Suppressor macrophage treated with lipopolysaccharide for 4 hours (primary cell): ENCODE measurements around the gene MMP28.

Source experiments
- DNase-seq: peaks from one replicate; pipeline ENCODE4 v3.0.0-alpha.2; 2020

Gene MMP28

DNA sequence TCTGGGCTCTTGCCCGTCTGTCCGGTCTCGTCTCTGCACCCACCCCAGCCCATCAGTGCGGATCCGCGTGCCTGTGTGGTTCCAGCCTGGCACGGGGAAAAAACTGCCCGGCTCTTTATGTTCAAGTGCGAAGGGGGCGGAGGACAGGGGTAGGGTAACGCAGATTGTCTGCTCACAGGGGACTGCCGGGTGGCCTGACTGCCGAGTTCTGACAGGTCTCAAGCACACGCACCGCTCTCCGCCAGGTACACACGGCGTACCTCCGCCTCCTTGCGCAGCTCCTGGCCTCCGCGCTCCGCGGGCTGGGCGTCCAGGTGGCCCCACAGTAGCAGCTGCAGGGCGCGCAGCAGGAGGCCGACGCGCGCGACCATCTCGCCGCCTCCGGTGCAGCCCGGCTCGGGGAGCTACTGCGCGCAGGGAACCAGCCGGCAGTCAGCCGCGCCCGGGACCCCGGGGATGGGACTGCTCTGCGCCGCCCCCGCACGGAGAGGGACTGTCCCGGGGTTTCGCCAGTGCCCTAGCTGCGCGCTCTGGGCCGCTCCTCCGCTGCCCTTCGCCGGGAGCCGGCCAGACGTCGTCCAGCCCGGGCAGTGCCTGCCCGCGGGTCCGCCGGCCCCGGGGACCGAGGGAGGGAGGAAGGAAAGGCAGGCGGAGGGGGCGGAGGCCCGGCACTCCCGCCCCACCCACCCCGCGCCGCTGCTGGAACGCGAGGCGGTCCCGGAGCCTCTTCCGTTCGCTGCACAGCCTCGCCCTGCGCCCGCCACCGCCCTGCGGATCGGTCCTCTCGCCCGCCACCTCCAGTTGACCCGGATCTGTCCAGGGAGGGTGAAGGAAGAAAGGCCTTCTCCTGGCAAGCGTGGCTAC is at the start of gene MMP28:
TSS of gene MMP28 (minus strand) at position 635 of the 864 bp plus-strand sequence. CDS start at position 371, 264 bp downstream.
- peak; percentile 27 for DNase-seq

GRCh38 chr17:35844547-35844946 is 49.1 kb upstream of the MMP28 start:
- no peak for DNase-seq

GRCh38 chr17:35843698-35844097 is 48.3 kb upstream of the MMP28 start:
- DNase-seq, result no peak

DNA sequence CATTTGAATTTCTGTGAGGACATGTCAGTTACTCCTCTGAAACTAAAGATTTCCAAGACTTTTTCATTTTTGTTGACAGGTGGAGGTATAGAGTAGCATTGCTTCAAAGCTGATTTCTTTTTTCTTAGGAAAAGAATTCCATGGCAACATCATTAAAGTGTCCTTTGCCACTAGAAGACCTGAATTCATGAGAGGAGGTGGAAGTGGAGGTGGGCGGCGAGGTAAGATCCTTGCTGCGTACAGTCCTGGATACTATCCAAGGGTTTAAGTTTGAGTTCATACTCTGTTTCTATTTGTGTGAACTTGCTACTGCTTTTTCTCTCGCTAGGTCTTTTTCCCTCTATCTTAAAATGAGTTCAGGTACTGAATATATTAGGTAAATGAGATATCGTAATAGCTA is 46.8 kb upstream of the MMP28 start:
- no peak for DNase-seq

GRCh38 chr17:35841505-35841904 is 46.1 kb upstream of the MMP28 start:
- no peak for DNase-seq

DNA sequence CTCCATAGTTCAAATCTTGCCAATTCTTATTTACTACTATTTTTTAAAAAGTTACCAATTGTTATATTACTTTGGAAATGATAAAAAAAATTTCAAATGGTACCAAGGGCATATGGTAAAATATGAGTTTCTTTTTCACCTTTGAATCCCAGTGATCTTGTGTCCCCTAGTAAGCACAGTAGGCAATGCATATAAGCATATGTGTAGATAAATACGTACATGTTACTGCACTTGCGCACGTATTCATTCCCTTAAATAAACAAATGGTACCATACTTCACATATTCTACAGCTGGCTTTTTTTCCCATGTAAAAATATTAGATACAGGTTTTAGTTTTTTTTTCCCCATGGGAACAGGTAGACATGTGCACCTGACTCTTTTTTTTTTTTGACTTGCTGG is 45.7 kb upstream of the MMP28 start:
- DNase-seq, result no peak

GRCh38 chr17:35825206-35825605 is 29.8 kb upstream of the MMP28 start:
- DNase-seq, result no peak

GRCh38 chr17:35821308-35821707 is 25.9 kb upstream of the MMP28 start:
- no peak for DNase-seq

DNA sequence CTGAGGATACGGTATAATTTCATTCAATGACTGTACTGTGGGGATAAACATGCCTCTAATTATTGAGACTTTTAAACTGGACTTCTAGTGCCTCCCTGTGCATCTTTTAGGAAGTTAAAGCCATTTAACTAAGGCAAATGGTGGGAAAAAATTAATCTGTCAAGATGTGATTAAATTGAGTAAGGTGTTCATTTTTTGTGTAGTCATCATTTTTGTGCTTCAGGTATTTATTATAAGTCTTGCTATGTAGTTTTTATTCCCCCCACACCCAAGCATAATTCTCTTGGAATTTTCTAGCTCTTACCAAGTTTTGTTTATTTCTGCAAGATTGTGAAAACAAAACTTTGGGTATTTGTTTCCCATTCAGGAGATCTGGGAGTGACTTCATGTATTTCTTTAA is 24.0 kb upstream of the MMP28 start:
- DNase-seq, result no peak

GRCh38 chr17:35817196-35817595 is 21.8 kb upstream of the MMP28 start:
- no peak for DNase-seq

DNA sequence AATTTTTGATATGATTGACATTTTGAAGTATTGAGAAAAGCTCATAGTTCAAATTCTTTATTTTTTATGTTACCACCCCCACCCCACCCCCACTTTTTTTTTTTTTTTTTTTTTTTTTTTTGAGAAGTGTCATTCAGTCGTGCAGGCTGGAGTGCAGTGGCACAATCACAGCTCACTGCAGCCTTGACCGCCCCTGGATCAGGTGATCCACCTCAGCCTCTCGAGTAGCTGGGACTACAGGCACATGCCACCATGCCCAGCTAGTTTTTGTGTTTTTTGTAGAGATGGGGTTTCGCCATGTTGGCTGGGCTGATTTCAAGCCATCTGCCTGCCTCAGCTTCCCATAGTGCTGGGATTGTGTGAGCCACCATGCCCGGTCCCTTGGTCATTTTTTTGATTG is 21.3 kb upstream of the MMP28 start:
- no peak for DNase-seq

DNA sequence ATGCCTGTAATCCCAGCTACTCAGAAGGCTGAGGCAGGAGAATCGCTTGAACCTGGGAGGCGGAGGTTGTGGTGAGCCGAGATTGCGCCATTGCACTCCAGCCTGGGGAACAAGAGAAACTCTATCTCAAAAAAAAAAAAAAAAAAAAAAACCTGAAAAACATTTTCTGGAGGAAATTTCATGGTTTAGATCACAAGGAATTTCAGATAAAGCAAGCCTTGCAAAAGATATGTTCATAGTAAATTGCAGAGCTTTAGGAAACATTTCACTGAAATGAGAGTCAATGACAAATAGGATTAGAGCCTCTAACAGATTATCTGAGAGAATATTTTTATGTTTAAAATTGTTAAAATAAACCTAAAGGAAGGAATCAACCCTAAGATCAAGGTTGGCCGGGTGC is 17.0 kb upstream of the MMP28 start:
- DNase-seq, result no peak

DNA sequence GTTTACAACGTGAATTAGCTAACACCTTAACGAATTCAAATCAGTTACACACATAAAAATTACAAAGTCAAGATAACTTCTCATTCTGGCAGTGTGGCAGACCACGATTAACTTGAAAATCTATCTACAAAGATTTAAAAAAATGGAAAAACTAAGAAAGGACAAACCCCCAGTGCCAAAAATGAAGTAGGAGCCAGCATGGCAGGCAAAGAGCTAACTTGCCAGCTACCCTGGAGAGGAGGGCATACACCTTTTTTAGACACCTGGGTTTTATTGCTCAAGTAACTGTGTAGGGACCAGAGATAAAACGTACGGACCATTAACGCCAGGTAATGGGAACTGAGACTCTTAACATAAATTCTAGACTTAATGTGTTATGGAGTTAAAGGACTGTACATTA is 16.3 kb upstream of the MMP28 start:
- no peak for DNase-seq

DNA sequence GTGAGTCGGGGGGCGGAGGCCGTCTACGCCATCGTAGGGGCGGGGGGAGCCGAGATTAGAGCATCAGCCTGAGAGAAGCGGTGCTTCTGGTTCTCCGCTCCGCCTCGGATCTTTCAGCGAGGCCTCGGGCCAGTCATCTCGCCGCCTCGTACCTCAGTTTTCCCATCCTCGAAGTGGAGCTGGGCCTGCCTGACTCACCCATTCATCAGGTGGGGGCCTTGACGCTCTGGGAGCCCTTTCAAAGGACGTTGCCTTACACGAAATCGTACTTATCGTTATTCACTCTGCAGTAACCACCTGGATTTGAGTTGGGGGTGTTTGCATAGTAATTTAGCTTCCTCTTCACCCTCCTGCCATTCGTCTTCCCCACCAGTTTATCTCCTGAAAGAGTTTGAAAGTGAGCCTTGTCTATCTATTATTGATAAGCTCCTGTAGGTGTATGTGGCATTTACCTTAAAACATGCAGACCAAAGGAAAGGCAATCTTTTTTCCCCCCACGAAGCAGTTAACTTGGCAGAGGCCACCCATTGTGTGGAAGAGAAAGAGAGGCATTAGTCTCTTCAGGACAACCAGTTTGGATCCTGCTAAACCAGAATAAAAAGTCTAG is 14.5 kb upstream of the MMP28 start:
- DNase-seq, result no peak

DNA sequence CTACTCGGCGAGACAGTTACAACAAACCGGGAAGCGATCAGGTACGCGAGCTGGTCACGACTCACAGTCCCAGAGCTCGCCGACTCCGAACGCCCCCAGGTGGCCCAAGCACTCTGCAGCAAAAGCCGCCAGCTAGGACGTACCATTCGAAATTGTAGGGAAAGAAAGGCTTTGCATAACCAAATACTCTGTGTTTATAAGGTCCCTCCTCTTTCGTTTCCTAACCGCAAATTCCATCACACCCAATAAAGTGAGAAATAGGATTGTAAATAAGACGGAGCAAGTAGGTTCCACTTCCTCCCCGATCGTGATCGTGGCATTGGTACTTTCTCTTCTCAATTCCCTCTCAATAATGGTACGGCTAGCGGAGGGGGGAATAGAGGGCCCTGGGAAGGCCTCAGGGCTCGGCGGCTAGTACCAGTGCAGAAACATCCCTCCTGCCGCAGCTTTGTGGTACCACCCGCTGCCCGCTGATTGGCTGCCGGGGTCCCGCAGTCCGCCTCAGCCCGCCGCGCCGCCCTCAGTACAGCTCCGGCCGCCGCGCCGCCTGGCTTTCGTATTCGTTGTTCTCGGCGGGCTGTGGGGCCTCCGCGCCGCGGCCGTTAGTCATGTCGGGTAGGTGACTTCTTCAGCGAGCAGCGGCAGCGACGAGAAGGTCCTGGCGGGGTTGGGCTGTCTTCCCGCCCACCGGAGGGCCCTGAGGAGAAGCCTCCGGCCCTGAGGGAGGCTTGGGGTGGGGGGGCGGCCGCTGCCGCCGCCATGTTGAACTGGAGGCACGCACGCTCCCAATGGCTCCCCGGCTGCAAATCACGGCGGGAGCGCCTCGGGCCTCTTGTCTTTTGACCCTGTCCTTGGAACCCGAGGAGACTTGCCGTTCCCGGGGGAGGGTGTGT is 13.8 kb upstream of the MMP28 start, which contains the start of gene TAF15:
TSS of gene TAF15 (plus strand) at position 523 of the 893 bp plus-strand sequence. CDS start at position 609, 86 bp downstream.
- peak; percentile 99 for DNase-seq

DNA sequence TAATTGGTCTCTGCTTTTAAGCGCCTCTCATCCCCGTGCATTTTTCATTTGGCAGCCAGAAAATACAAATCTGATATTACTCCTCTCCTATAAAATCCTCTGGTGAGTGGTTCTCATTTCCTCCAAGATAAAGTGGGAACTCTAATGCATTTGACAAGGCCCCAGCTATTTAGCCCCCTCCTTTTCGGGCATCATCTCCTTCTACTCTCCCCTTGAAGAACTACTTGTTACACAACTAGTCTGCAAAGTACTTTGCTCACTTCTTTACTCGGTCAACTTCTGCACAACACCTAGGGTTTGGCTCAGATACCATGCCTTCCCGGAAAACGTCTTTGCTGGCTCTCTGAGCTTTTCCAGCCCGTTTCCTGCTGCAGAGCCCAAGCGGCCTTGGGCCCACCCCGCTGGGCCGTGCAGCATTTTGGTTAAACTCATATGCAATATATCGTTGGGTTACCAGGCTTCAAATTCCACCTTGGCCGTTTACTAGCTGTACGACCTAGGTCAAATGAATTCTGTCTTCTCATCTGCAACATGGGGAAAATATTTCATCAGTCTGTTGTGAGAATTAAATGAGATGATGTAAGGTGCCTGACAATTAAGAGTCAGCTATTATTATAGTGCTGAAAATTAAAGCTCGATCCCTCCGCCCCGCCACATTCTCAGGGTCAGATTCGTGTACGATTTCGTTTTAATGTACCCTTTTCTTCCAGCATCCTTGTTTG is 13.0 kb upstream of the MMP28 start:
- DNase-seq, result no peak

- no peak for DNase-seq
These were observed 12.1 kb upstream of the MMP28 start for GRCh38 chr17:35807371-35808144.

DNA sequence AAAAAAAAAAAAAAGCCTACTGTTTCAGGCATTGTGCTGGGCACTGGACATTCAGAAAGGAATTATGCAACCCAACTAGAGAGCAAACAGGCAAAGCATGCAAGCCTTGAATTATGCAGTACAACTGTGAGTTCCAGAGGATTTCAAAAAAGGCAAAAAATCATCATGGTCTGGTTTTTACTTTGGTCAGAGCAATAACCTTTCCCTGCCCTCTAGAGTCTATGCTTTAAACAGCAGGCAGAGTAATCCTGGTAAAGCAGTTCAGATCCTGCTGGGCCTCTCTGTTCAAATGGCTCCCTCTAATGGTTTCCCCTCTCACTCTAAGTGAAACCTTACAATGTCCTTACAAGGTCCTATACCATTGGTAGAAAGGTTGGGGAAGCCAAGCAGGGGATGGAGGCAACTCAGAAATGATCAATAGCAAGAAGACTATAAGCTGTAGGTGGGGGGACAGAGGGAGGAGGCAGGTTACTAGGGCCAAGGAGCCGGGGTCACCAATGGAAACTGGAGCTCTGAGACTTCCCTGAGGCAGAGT is 9.3 kb upstream of the MMP28 start:
- peak; percentile 88 for DNase-seq

DNA sequence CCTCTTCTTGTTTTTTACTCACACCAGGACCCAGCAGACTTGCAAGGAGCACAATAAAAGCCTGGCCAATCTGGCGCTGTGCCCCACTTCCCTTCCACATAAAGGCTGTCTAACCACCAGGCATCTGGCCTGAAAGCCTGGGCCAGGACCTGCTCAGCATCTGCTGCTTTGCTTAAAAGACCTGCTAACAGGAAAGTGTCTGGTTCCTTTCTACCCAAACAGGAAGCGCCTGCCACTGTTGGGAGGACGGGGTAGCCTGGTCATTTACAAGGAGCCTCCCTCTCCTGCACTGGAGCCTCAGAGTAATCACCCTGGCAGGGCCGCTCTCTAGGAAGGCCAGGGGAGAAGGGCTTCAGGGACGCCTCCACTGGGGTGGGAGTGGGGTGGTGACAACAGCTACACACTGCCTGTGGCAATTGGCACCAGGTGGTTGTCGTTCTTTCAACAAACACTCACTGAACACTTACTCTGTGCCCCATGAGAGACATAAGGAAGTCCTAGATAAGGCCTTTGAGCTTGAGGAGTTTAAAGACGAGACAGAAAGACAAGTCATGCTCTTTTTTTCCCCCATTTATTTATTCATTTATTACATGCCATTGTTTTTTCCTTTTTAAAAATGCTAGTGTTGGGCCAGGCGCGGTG is 6.3 kb upstream of the MMP28 start:
- no peak for DNase-seq

DNA sequence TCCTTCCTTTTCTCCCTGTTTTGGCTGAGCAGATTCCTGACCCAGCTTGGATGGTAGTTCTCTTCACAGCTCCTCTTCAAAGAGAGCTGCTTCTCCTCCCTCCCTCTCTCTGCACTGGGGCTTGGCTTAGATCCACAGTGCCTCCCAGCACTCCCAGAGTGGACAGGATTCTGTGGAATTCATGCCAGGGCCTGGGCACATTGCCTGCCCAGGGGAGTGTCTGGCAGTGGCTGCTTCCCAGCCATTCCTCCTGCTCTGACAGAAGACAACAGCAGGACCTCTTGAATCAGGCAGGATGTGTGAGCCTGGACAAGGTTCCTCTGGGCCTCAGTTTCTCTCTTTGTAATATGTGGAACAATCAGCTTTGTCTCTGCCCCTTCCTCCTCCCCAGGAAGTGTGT is 4.5 kb upstream of the MMP28 start:
- no peak for DNase-seq

DNA sequence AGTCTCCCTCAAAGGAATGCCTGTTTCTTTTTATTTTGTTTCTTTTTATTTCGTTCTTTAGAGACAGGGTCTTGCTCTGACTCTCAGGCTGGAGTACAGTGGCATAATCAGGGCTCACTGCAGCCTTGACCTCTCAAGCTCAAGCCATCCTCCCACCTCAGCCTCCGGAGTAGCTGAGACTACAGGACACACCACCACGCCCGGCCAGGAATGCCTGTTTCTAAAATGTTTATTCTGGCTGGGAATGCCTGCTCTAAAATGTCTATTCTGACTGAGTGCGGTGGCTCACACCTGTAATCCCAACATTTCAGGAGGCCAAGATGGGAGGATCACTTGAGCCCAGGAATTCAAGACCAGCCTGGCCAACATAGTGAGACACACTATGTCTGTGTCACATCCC is 2.5 kb upstream of the MMP28 start:
- DNase-seq, result no peak
